GM15510 (cell line): ENCODE measurements around the gene GRIK5.
A peak's percentile ranks its signal among the peaks of the same experiment; 100 is the strongest.

ENCODE experiments used
- POLR2A ChIP-seq: IDR thresholded peaks from 3 replicates; pipeline ENCODE4 v1.6.1; 2011; ENCODE audit warnings: borderline replicate concordance; ENCODE audit not compliant: insufficient read length; ENCODE audit errors: extremely low read depth

GRIK5 gene

GRCh38 chr19:42086188-42086736 is 16.3 kb upstream of the GRIK5 start:
- TF ChIP-seq POLR2A, result no peak

GRCh38 chr19:42083537-42083936 is 13.5 kb upstream of the GRIK5 start:
- TF ChIP-seq POLR2A, result no peak

GRCh38 chr19:42081584-42082203 is 11.7 kb upstream of the GRIK5 start:
- no peak for TF ChIP-seq POLR2A

GRCh38 chr19:42080764-42081375 is 10.9 kb upstream of the GRIK5 start:
- no peak for TF ChIP-seq POLR2A

- TF ChIP-seq POLR2A, result no peak
These were observed 10.1 kb upstream of the GRIK5 start for GRCh38 chr19:42079886-42080763.

- no peak for TF ChIP-seq POLR2A
These were observed 9.3 kb upstream of the GRIK5 start for GRCh38 chr19:42079276-42079669.

- TF ChIP-seq POLR2A, result no peak
These were observed 8.7 kb upstream of the GRIK5 start for GRCh38 chr19:42078538-42079275.

GRCh38 chr19:42078058-42078457 is 8.1 kb upstream of the GRIK5 start:
- no peak for TF ChIP-seq POLR2A

GRCh38 chr19:42076380-42076944 is 6.5 kb upstream of the GRIK5 start:
- no peak for TF ChIP-seq POLR2A

GRCh38 chr19:42075616-42076379 is 5.8 kb upstream of the GRIK5 start, which contains the start of gene ZNF574:
ZNF574 (plus strand) TSS chr19:42076166; CDS start chr19:42078607, 2,441 bp downstream.
- TF ChIP-seq POLR2A, result peak; percentile 79

- no peak for TF ChIP-seq POLR2A
These were observed 5.3 kb upstream of the GRIK5 start for GRCh38 chr19:42075364-42075615.

GRCh38 chr19:42074513-42075363 is 4.7 kb upstream of the GRIK5 start:
- TF ChIP-seq POLR2A, result no peak

GRCh38 chr19:42071247-42071646 is 1.2 kb upstream of the GRIK5 start:
- TF ChIP-seq POLR2A, result no peak

GRCh38 chr19:42068756-42069571 is 1.0 kb downstream of the GRIK5 start:
- TF ChIP-seq POLR2A, result no peak
